ENCODE measurements around the gene FAM227A. TPM values are rescaled to one million over a fixed set of nuclear protein-coding genes. Genes with fewer than 3 reads are reported as not detected.
A peak's percentile ranks its signal among the peaks of the same experiment; 100 is the strongest.

FAM227A gene
- total RNA-seq, 2 donors from 2014 or later = 1.3 to 3.6 TPM

DNA sequence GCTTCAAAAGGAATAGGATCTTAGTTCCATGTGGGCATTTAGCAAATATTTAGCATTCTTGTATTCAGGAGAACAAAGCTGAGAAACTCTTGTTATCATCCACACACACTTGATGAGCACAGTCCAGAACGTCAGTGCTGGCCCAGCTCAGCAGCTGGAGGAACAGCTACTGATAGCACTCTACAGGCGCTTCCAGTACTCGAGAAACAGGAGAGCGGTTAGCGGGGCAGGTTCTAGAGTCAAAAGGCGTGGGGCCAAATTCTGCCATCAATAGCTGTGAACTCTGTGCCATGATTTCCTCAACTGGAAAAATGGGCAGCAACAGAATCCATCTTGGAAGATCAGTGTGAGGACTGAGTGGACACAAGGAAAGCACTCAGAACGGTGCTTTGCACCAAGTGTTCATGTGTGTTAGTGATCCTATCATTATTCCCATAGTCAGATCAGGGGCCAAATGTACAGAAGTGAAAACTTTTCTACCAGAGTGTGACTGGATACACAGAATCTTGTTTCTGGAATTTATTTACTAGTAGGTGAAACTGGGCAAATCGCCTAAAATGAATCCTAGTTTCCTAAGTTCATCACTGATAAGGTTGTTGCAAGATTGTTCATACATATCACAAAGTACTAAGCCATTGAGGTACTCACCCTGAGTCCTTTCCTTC lies 41.4 kb upstream of the FAM227A start:
- no peak for ATAC-seq
- Histone ChIP-seq H3K27me3 (no peaks in the 10 kb centered on the region), H3K27ac (peak overlapping the region; percentile 48 to 99 (median 98)), H3K9me3 (no peaks in the 10 kb centered on the region), H3K4me1 (peaks cover 51% of the 10 kb centered on the region), H3K36me3 (replicated peaks in 1 of 2; ENCODE audit: insufficient read depth in 1 of 2, low read depth in 2 of 2) (peaks cover 0 to 3% of the 10 kb centered on the region in 2 donors), H3K4me3 (no peak overlapping the region)
- TF ChIP-seq, protein P1, sequence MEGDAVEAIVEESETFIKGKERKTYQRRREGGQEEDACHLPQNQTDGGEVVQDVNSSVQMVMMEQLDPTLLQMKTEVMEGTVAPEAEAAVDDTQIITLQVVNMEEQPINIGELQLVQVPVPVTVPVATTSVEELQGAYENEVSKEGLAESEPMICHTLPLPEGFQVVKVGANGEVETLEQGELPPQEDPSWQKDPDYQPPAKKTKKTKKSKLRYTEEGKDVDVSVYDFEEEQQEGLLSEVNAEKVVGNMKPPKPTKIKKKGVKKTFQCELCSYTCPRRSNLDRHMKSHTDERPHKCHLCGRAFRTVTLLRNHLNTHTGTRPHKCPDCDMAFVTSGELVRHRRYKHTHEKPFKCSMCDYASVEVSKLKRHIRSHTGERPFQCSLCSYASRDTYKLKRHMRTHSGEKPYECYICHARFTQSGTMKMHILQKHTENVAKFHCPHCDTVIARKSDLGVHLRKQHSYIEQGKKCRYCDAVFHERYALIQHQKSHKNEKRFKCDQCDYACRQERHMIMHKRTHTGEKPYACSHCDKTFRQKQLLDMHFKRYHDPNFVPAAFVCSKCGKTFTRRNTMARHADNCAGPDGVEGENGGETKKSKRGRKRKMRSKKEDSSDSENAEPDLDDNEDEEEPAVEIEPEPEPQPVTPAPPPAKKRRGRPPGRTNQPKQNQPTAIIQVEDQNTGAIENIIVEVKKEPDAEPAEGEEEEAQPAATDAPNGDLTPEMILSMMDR (IDR thresholded peaks at IDR 0.05) = no peak
- TF ChIP-seq POLR2A (IDR thresholded peaks at IDR 0.05) = no peak
- intact Hi-C loops (cut with DNase I) = no loop called here
- 39 to 41% methylated on average over 8 of the region's 8 CpGs for WGBS, 2 donors
- DNase-seq = peak in 2 of 4 donors; percentile 21 to 37

DNA sequence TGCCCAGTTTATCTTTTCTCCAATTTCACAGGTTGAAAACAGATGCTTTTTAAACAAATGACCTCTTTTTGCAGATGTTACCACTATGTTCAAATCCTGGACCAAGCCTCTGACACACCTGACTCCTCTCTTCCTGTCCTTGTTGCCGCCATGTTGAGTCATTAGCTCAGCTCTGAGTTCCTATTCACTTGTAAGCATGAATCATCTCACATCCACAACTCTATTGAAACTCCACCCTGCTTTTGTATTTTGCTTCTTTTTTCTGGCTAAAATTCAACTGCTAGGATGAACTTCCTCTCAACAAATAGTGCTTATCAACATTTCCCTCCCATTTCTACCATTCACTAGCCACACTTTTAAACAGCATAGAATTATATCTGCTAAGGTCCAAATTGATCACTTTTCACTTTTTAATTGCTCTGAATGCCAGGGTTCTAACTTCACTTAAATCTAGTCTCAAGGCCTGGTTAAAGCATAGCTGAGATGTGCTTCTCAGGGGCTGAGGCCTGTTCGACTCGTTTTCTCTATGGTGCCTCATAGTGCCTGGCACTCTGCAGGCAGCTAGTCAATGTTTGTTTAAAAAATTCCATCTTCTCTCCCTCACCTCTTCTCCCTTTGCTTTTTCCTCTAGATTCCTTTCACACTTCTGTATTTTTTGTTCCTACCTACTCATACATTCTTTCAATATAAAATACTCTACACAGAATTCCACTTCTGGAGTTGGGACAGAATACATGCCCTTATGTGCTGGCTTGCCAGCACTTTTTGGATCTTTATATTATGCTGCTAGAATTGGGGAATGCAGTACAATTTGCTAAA lies 40.6 kb upstream of the FAM227A start:
- ATAC-seq (no peak), DNase-seq (peak in 3 of 4 donors; percentile 38 to 47 (median 46))
- intact Hi-C loops (cut with DNase I) = no loop called here
- TF ChIP-seq, protein P1 (IDR thresholded peaks at IDR 0.05) = no peak
- no peak for TF ChIP-seq POLR2A (IDR thresholded peaks at IDR 0.05)
- peak overlapping the region; percentile 51 to 99 (median 76) for H3K27ac ChIP-seq
- peaks cover 0 to 3% of the 10 kb centered on the region in 2 donors for H3K36me3 ChIP-seq (replicated peaks in 1 of 2; ENCODE audit: insufficient read depth in 1 of 2, low read depth in 2 of 2)
- H3K9me3 ChIP-seq = no peaks in the 10 kb centered on the region
- H3K4me1 ChIP-seq = peaks cover 50% of the 10 kb centered on the region
- WGBS, 2 donors = 34 to 42% methylated on average over 3 of the region's 3 CpGs
- H3K4me3 ChIP-seq = no peak overlapping the region
- H3K27me3 ChIP-seq = no peaks in the 10 kb centered on the region

DNA sequence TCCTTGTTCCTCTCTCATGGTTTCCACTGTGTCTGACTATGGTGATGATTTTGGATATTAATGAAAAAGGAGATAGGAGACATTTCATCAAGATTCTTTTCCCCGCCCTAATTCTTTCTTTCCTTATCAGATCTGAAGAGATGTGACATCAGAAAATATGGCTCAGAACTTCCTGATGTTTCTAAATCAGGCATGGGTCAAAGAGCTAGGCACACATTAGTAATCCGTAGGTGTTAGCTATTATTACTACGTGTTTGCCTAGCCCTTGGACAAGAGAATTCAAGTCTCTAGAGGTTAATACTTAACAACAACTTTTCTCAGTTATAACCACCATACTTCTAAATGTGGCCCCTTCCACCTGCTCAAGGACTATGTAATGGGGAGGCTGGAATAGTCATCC lies 38.7 kb upstream of the FAM227A start:
- intact Hi-C loops (cut with DNase I) = no loop called here
- no peaks in the 10 kb centered on the region for H3K27me3 ChIP-seq
- peaks cover 0 to 3% of the 10 kb centered on the region in 2 donors for H3K36me3 ChIP-seq (replicated peaks in 1 of 2; ENCODE audit: insufficient read depth in 1 of 2, low read depth in 2 of 2)
- DNase-seq (no peak), ATAC-seq (no peak)
- no peak overlapping the region for H3K4me3 ChIP-seq
- H3K27ac ChIP-seq = peak overlapping the region in 2 of 4 donors; percentile 41 to 99
- 69 to 72% methylated on average over 3 of the region's 3 CpGs for WGBS, 2 donors
- H3K9me3 ChIP-seq = no peaks in the 10 kb centered on the region
- H3K4me1 ChIP-seq = peaks cover 45% of the 10 kb centered on the region
- TF ChIP-seq POLR2A (IDR thresholded peaks at IDR 0.05) = no peak
- TF ChIP-seq, protein P1 (IDR thresholded peaks at IDR 0.05) = no peak

DNA sequence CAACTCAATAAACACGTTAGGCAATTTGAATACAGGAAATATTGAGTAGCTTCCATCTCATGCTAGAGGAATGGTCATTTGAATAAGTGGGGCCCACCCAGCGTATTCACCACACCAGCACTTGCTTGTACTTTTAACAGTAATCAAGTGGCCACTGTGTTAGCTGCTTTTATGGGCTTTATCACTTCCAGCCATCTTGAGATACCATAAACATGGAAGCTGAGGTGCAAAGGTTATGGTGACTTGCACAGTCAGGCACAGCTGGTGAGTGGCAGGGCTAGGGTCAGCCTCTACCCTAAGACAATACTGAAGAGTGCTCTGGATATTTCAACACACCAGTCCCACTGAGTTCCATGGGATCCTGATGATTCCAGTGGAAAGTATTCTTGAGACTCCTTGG lies 37.9 kb upstream of the FAM227A start:
- TF ChIP-seq, protein P1 (IDR thresholded peaks at IDR 0.05) = no peak
- no peak for TF ChIP-seq POLR2A (IDR thresholded peaks at IDR 0.05)
- WGBS, 2 donors = 85 to 88% methylated on average over 2 of the region's 2 CpGs
- H3K27me3 ChIP-seq = no peaks in the 10 kb centered on the region
- peak overlapping the region in 1 of 4 donors; percentile 99 for H3K27ac ChIP-seq
- no peak for ATAC-seq
- peaks cover 0 to 3% of the 10 kb centered on the region in 2 donors for H3K36me3 ChIP-seq (replicated peaks in 1 of 2; ENCODE audit: insufficient read depth in 1 of 2, low read depth in 2 of 2)
- H3K4me3 ChIP-seq = no peak overlapping the region
- H3K4me1 ChIP-seq = peaks cover 36% of the 10 kb centered on the region
- DNase-seq = no peak
- intact Hi-C loops (cut with DNase I) = no loop called here
- no peaks in the 10 kb centered on the region for H3K9me3 ChIP-seq

Measured in body of pancreas (tissue), 4 donors.